ENCODE results near the gene UBE3B.
"Not testable (repeated sequence)": the region's sequence is repeated elsewhere in the genome, so short reads cannot be mapped to it uniquely, and the experiment has no call there.

Gene UBE3B

GRCh38 chr12:109450980-109451379, 26.5 kb upstream of the UBE3B start:
- no peak for DNase-seq

GRCh38 chr12:109451400-109451799, 26.0 kb upstream of the UBE3B start:
- DNase-seq: no peak

GRCh38 chr12:109452489-109452888, 24.9 kb upstream of the UBE3B start:
- no peak for DNase-seq

GRCh38 chr12:109455706-109456105, 21.7 kb upstream of the UBE3B start:
- DNase-seq: no peak

GRCh38 chr12:109458086-109458485, 19.3 kb upstream of the UBE3B start:
- DNase-seq: peak; percentile 57

- DNase-seq: peak; percentile 58
Observed at GRCh38 chr12:109458771-109459208, 18.6 kb upstream of the UBE3B start.

GRCh38 chr12:109459247-109459646, 18.2 kb upstream of the UBE3B start:
- DNase-seq: no peak

GRCh38 chr12:109460538-109460937, 16.9 kb upstream of the UBE3B start:
- DNase-seq: no peak

- peak; percentile 57 for DNase-seq
Observed at GRCh38 chr12:109461049-109461845, 16.2 kb upstream of the UBE3B start.

GRCh38 chr12:109461846-109462756, 15.3 kb upstream of the UBE3B start:
- DNase-seq: peak; percentile 99

- peak; percentile 99 for DNase-seq
Observed at GRCh38 chr12:109462868-109463692, 14.4 kb upstream of the UBE3B start.

- DNase-seq: peak; percentile 40
Observed at GRCh38 chr12:109463756-109464155, 13.7 kb upstream of the UBE3B start.

- DNase-seq: no peak
Observed at GRCh38 chr12:109464642-109465351, 12.6 kb upstream of the UBE3B start.

- DNase-seq: no peak
Observed at GRCh38 chr12:109466305-109466704, 11.1 kb upstream of the UBE3B start.

- DNase-seq: no peak
Observed at GRCh38 chr12:109466821-109467220, 10.6 kb upstream of the UBE3B start.

- no peak for DNase-seq
Observed at GRCh38 chr12:109467978-109468676, 9.3 kb upstream of the UBE3B start.

- DNase-seq: no peak
Observed at GRCh38 chr12:109469517-109469916, 7.9 kb upstream of the UBE3B start.

- DNase-seq: no peak
Observed at GRCh38 chr12:109473006-109473405, 4.4 kb upstream of the UBE3B start.

- not testable (repeated sequence) for DNase-seq
Observed at GRCh38 chr12:109473526-109474270, 3.7 kb upstream of the UBE3B start.

- no peak for DNase-seq
Observed at GRCh38 chr12:109475121-109475520, 2.3 kb upstream of the UBE3B start.

Measured in fibroblast of skin of back (primary cell).